T-helper 17 cell (primary cell): ENCODE results near the gene MIF. TPM values are rescaled to one million over a fixed set of nuclear protein-coding genes. Genes with fewer than 3 reads are reported as not detected.
"Not testable (repeated sequence)": the region's sequence is repeated elsewhere in the genome, so short reads cannot be mapped to it uniquely, and the experiment has no call there.

Experiments
- ATAC-seq: fragments of 150-1000 bp; cut with Tn5 transposase; 2 replicates; pipeline ENCODE4 v1.10.0; 2021; ENCODE audit warnings: mild to moderate bottlenecking, moderate library complexity
- DNase-seq, 3 donors: peaks; one replicate each; pipeline versions ENCODE4 v3.0.0 to v3.0.0-alpha.2; 2020 to 2021
- H3K9me3 ChIP-seq: one replicate; pipeline ENCODE4 v1.7.0; 2013; ENCODE audit warnings: low read length, mild to moderate bottlenecking; ENCODE audit not compliant: control insufficient read depth, poor library complexity, severe bottlenecking
- H3K27ac Mint-ChIP-seq: one replicate; pipeline ENCODE4 v1.8.0; 2022; ENCODE audit warnings: mild to moderate bottlenecking, moderate library complexity, mixed read lengths
- H3K27me3 Mint-ChIP-seq: one replicate; pipeline ENCODE4 v1.8.0; 2022; ENCODE audit warnings: mixed read lengths
- H3K36me3 Mint-ChIP-seq: one replicate; pipeline ENCODE4 v1.8.0; 2022; ENCODE audit warnings: low read depth, mixed read lengths
- H3K4me1 Mint-ChIP-seq: one replicate; pipeline ENCODE4 v1.8.0; 2022; ENCODE audit warnings: mild to moderate bottlenecking, mixed read lengths
- H3K4me3 Mint-ChIP-seq: one replicate; pipeline ENCODE4 v1.8.0; 2022; ENCODE audit warnings: mild to moderate bottlenecking, moderate library complexity, mixed read lengths
- total RNA-seq, 4 donors: library from RNA in 2 of 4; stranded (reverse) in 2 of 4; gene quantifications; one replicate each; pipeline ENCODE4 v1.2.3 and lab custom pipeline; 2022 to 2026

The MIF gene
- total RNA-seq, 2 donors from 2014 or later, result 219 to 223 TPM

DNA sequence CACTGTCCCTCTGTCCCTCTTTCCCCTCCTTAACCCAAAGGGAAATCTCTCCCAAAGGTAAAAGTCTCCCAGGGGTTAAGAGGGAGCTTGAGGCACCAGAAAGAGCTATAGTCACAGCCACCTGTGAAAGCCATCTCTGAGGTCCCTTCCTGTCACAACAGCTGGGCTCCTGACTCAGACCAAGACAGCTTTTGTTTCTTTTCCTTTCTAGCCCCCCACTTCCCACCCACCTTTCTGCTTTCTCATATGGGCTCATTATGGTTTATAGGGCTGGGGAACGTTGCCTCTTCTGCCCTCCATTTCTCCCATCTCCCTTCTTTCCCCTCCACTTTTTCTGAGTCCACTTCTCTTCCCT is 19.1 kb downstream of the MIF start:
- DNase-seq (no peak), ATAC-seq (no peak)
- no peaks in the 10 kb centered on the region for H3K9me3 ChIP-seq
- peak overlapping the region; percentile 97 for H3K4me3 Mint-ChIP-seq
- H3K27ac Mint-ChIP-seq, result peak overlapping the region; percentile 95
- peaks cover 5% of the 10 kb centered on the region for H3K27me3 Mint-ChIP-seq
- peaks cover 11% of the 10 kb centered on the region for H3K4me1 Mint-ChIP-seq
- H3K36me3 Mint-ChIP-seq, result no peaks in the 10 kb centered on the region

GRCh38 chr22:23913661-23914353 is 19.6 kb downstream of the MIF start:
- ATAC-seq, result peak; percentile 100
- H3K4me1 Mint-ChIP-seq, result peaks cover 11% of the 10 kb centered on the region
- DNase-seq, result peak; percentile 97 to 98 (median 98)
- peak overlapping the region; percentile 97 for H3K4me3 Mint-ChIP-seq
- no peaks in the 10 kb centered on the region for H3K36me3 Mint-ChIP-seq
- peak overlapping the region; percentile 95 for H3K27ac Mint-ChIP-seq
- no peaks in the 10 kb centered on the region for H3K27me3 Mint-ChIP-seq
- no peaks in the 10 kb centered on the region for H3K9me3 ChIP-seq

DNA sequence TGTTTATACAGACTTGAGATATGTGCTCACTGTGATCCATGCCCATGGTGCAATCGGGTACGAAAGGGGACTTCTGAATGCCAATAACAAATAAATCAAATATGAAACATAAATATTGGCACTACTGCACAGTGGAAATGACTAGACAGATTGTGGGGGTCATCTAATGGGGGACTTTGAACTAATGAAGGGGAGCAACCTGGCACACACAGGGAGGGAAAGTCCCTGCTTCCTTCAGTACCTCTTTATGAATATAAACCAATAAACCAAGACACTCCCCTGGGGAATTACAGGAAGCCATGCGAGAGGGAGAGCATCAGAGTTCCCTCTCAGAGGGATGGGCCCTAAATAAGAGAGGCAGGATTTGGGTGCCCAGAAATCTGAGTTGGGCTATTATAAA is 21.1 kb downstream of the MIF start:
- Mint-ChIP-seq H3K27ac (no peak overlapping the region), H3K4me3 (no peak overlapping the region), H3K4me1 (peaks cover 8% of the 10 kb centered on the region), H3K27me3 (no peaks in the 10 kb centered on the region), H3K36me3 (no peaks in the 10 kb centered on the region)
- ATAC-seq (no peak), DNase-seq (no peak)
- no peaks in the 10 kb centered on the region for H3K9me3 ChIP-seq

DNA sequence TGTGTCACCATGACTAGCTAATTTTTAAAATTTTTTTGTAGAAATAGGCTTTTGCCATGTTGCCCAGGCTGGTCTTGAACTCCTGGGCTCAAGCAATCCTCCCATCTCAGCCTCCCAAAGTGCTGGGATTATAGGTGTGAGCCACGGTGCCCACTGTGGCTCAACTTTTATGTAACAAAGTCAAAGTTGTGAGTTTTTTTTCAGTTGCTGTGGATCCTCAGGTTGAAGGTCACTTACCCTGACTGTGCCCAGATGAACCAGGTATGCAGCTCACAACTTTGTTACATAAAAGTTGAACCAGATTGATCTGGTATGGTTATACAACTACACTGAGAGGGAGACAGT is 26.1 kb downstream of the MIF start:
- not testable (repeated sequence) for H3K27me3 Mint-ChIP-seq, H3K9me3 ChIP-seq, DNase-seq, H3K27ac Mint-ChIP-seq, ATAC-seq, H3K36me3 Mint-ChIP-seq, H3K4me1 Mint-ChIP-seq, H3K4me3 Mint-ChIP-seq

DNA sequence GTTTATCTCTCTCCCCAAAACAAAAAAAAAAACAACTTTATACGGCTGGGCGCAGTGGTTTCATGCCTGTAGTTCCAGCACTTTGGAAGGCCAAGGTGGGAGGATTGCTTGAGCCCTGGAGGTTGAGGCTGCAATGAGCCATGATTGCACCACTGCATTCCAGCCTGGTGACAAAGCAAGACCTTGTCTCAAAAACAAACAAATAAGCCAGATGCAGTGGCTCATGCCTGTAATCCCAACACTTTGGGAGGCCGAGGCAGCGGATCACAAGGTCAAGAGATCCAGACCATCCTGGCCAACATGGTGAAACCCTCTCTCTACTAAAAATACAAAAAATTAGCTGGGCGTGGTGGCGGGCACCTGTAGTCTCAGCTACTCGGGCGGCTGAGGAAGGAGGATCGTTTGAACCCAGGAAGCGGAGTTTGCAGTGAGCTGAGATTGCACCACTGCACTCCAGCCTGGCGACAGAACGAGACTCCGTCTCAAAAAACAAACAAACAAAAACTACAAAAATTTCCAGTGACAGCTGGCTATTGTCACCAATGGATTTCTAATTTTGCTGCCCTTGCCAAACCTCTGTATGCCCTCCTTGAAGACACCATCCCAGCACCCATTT is 27.5 kb downstream of the MIF start:
- H3K4me1 Mint-ChIP-seq, ATAC-seq, H3K9me3 ChIP-seq, DNase-seq, H3K27ac Mint-ChIP-seq, H3K4me3 Mint-ChIP-seq, H3K27me3 Mint-ChIP-seq, H3K36me3 Mint-ChIP-seq: not testable (repeated sequence)

DNA sequence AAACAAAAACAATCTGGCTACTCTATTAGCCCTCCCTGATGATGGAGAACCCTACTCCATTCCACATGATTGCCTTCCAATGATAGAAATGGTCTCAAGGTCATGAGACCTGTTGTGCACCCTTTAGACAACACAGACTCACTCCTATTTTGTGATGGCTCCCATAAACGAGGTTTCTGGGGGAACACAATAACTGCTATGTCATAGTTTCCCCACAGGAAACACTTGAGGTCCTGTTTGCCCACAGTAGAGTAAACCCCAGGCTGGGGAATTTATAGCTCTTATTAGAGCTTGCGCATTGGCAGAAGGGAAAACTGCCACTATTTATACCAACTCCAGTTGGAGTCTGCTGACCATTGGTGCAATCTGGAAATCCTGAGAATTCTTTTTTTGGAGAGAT is 28.7 kb downstream of the MIF start:
- ATAC-seq, result no peak
- Mint-ChIP-seq H3K36me3 (no peaks in the 10 kb centered on the region), H3K27ac (no peak overlapping the region)

GRCh38 chr22:23925020-23925606 is 30.9 kb downstream of the MIF start:
- no peak overlapping the region for H3K4me3 Mint-ChIP-seq
- H3K27ac Mint-ChIP-seq, result no peak overlapping the region
- peaks cover 29% of the 10 kb centered on the region for H3K27me3 Mint-ChIP-seq
- H3K36me3 Mint-ChIP-seq, result no peaks in the 10 kb centered on the region
- no peak for DNase-seq
- ATAC-seq, result no peak
- H3K4me1 Mint-ChIP-seq, result no peaks in the 10 kb centered on the region
- no peaks in the 10 kb centered on the region for H3K9me3 ChIP-seq

More for the DNA sequence above, 28.7 kb downstream of the MIF start:
- H3K9me3 ChIP-seq, result no peaks in the 10 kb centered on the region
- no peaks in the 10 kb centered on the region for H3K4me1 Mint-ChIP-seq
- DNase-seq, result no peak
- H3K27me3 Mint-ChIP-seq, result peaks cover 16% of the 10 kb centered on the region
- no peak overlapping the region for H3K4me3 Mint-ChIP-seq

DNA sequence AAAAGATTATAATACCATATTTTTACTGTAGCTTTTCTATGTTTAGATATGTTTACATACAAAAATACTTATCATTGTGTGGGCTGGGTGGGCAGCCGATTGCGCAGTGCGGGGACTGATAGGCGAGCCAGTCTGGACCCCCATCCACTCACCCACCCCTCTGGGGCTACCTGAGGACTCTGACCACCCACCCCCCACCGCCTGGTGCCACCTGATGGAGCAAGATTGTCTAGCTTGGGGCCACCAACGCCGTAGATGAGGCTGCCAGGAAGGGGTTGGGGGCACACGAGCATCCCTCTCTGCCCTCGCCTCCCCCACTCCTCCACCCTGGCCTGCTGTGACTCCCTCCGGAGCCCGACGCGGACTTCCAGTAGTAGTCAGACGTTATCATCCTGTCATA is 32.4 kb downstream of the MIF start:
- DNase-seq (no peak), ATAC-seq (no peak)
- no peaks in the 10 kb centered on the region for H3K4me1 Mint-ChIP-seq
- H3K36me3 Mint-ChIP-seq, result no peaks in the 10 kb centered on the region
- H3K27ac Mint-ChIP-seq, result no peak overlapping the region
- H3K9me3 ChIP-seq, result no peaks in the 10 kb centered on the region
- no peak overlapping the region for H3K4me3 Mint-ChIP-seq
- peaks cover 29% of the 10 kb centered on the region for H3K27me3 Mint-ChIP-seq

GRCh38 chr22:23938328-23939016 is 44.3 kb downstream of the MIF start:
- Mint-ChIP-seq H3K27me3 (peaks cover 17% of the 10 kb centered on the region), H3K4me3 (no peak overlapping the region), H3K4me1 (no peaks in the 10 kb centered on the region), H3K27ac (no peak overlapping the region), H3K36me3 (peaks cover 3% of the 10 kb centered on the region)
- H3K9me3 ChIP-seq, result no peaks in the 10 kb centered on the region
- no peak for ATAC-seq
- no peak for DNase-seq

DNA sequence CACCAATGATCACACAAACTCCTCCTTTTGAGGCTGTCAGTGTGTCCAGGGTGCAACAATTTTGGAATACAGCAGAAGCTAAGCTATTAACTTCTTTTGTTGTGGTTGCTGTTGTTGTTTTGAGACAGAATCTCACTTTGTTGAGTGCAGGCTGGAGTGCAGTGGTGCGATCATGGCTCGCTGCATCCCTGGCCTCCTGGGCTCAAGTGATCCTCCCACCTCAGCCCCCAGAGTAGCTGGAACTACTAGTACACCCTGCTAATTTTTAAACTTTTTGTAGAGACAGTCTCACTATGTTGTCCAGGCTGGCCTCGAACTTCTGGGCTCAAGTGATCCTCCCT is 44.8 kb downstream of the MIF start:
- Mint-ChIP-seq H3K27me3 (peaks cover 17% of the 10 kb centered on the region), H3K27ac (no peak overlapping the region), H3K4me3 (no peak overlapping the region), H3K36me3 (peaks cover 3% of the 10 kb centered on the region), H3K4me1 (no peaks in the 10 kb centered on the region)
- H3K9me3 ChIP-seq, result no peaks in the 10 kb centered on the region
- ATAC-seq (no peak), DNase-seq (no peak)

- not testable (repeated sequence) for H3K4me1 Mint-ChIP-seq, H3K9me3 ChIP-seq, ATAC-seq, H3K36me3 Mint-ChIP-seq, DNase-seq, H3K27ac Mint-ChIP-seq, H3K4me3 Mint-ChIP-seq
- peaks cover 17% of the 10 kb centered on the region for H3K27me3 Mint-ChIP-seq
These were observed 46.0 kb downstream of the MIF start for GRCh38 chr22:23940166-23940565.
